Measurements from ENCODE around the gene WDFY2.

The WDFY2 gene

DNA sequence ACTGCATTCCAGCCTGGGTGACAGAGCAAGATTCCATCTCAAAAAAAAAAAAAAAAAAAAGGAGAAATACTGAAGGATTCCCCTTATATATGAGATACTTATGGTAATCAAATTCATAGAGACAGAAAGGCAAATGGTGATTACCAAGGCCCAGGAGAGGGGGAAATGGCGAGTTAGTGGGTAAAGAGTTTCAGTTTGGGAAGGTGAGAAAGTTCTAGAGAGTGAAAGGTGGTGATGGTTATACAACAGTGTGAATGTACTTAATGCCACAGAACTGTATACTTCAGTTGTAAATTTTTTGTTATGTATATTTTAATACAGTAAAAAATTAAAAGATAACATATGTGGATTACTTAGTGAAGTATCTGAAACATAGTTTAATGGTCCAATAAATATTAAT is 129.5 kb downstream of the WDFY2 start:
- no peak for DNase-seq

DNA sequence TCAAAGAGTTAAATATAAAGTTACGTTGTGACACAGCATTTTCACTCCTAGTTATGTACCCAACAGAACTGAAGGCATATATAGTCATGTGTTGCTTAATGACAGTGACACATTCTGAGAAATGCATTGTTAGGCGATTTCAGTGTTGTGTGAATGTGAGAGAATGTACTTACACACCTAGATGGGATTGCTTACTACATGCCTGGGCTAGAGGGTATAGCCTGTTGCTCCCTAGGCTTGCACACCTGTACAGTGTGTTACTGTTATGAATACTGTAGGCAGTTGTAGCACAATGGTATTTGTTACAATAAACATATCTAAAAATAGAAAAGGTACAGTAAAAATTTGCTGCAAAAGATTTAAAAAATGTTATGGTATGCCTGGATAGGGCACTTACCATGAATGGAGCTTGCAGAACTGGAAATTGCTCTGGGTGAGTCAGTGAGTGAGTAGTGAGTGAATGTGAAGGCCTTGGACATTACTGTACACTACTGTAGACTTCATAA is 130.5 kb downstream of the WDFY2 start:
- DNase-seq: no peak

DNA sequence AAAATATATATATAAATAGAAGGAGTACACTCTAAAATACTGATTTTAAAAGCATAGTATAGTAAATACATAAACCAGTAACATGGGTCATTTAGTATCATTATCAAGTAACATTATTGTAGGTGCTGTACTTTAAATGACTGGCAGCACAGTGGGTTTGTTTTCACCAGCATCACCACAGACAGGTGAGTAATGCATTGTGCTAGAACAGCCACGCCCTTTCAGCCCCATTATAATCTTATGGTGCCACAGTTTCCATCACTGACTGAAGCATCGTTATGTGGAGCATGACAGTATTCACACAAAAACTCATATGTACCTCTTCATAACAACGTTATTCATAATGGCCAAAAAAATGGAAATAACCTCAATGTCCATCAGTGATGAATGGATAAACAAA is 131.4 kb downstream of the WDFY2 start:
- DNase-seq: no peak

DNA sequence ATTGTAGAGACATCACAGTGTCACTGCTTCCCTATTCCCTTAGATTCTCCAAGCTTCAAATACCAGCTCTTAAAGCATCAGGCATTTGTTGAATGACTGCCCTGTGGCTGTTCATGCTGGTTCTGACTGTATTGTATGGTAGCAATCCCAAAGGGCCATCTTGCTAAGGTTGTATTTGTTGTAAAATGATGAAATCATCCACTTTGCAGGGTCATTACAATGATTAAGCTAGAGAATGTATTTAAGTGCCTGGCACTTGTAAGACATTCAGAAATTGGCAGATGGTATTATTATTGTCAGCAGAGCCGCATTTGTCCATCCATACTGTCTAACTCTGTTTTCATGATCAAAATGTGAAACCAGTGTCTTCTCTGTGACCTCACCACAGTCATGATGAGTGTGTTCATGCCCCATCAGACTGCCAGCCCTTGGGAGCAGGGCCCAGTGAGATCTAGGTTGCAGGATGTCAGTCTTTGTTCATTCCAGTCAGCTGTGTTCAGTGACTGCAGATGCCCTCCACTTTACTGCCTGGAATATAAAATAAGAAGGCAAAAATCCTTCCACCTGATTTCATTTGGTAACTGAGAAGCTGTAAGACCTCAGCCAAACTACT is 133.6 kb downstream of the WDFY2 start:
- DNase-seq: peak in 1 of 14 donors; percentile 20

DNA sequence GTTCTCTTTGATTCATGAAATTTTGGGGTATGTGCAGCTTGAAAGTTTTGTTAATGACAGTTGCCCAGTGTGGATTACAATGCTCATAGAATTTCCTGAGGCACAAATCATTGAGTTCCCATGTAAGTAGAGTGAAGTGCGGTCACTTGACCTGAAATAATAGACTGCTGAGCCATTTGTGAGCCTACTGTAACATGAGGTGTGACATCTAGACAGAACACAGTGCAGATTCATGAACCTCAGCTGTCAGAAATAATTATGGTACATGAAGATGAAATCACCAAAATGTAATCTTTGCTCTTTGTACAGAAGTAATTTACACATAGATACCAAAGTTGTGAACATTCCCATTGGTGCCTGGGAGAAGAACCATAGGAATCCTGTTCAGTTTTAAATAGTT is 135.1 kb downstream of the WDFY2 start:
- no peak for DNase-seq

DNA sequence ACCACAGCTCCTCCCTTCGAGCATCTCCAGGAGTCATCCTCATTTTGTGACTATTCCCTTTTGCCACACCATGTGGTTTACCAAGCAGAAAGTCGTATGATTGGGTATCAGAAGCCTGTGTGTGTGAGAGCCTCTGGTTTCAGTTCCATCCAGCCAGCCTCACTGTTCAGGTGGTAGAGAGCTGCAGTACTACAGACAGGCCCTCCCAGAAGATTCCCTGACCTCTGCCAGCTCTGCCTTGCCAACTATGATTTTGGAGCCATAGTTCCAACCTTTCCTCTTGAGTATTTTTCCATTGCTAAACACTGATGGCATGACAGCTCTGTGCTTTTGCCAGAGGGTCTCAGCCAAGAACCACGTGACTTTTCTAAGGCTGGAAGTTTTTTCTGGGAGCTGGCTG is 137.2 kb downstream of the WDFY2 start:
- peak in 6 of 14 donors; percentile 20 to 45 (median 33) for DNase-seq

DNA sequence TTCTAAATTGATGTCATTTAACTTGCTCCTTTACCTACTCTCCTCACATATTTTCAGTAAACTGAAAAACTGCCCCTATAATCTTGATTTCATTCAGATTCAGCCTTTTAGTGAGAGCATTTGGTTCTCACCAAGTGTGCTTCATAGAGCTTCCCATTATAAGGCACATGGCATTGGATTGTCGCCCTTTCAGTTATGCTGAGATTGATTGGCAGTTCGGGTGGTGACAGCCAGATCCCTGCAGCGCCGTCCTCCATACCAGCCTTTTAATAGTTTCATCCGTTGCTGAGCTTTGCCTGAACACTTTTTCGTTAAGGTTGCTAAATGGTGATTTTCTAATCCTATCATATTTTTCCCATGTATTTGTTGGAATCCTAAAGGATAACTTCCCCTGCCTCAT is 139.3 kb downstream of the WDFY2 start:
- DNase-seq: no peak

DNA sequence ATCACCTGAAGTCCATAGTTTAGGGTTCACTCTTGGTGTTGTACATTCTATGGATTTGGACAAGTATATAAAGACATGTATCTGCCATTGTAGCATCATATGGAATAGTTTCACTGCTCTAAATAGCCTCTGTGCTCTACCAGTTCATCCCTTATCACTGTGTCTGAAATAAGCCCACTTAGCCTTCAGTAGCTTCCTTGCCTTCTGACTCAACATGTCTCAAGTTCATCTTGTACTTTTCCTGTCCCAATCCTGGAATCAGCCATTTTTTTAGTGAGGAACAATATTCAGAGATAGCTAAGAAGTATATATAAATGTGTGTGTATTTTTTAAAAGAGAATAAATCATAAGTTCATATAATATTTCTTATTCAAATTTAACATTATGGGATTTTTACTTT is 140.5 kb downstream of the WDFY2 start:
- no peak for DNase-seq

DNA sequence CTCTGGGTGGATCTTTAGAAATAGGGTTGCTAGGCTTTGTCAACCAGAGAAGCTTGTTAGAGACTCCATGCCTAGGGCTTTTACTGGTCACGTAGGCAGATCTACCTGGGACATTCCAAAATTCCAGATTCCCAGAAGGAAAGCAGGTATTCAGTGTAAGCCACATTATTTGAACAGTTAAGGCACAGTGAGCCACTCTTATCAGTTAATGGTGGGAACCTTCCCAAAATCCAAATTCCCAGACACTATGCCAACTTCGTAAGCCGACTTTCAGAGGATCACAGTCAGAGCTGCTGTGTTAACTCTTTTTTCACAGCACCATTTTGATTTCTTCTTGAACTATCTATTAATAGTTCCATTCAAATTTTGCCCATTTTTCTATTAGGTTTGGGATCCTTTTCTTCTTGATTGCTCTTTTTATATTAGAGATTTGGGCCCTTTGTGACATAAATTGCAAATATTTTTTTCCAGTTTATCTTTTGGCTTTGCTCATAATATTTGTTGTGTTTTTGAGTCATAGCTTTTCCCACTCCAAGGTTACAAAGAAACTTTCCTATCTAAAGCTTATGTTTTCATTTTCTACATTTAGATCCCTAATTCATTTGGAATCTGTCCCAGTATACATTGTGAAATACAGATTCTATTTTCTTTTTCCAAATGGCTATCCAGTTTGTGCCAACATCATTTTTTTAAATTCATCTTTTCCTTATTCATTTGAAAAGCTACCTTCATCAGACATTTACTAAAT is 142.4 kb downstream of the WDFY2 start:
- no peak for DNase-seq

DNA sequence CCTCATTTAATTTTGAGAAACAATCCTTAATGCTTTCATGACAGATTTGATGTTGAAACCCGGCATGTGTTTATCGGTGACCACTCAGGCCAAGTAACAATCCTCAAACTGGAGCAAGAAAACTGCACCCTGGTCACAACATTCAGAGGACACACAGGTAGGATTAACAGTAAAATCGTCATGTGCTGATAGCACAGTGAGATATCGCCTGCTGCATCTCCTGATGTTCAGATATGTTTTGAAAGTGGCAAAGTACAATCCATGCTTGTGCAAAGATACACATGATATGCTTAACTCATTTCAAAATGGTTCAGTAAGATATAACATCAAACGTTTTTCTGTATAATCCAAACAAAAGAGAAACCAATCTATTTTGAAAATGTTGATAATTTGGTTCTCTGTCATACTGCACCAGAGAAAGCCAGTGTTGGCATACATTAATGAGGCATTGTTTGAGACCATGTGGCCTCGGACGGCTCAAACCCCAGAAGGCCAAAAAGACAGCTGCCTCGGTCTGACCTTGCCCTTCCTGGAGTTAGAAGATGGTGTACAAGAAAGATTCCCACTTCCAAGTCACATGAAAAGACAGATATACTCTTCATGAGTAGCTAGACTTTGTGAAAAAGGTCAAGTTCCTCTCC is 143.5 kb downstream of the WDFY2 start:
- DNase-seq: peak in 1 of 14 donors; percentile 12

DNA sequence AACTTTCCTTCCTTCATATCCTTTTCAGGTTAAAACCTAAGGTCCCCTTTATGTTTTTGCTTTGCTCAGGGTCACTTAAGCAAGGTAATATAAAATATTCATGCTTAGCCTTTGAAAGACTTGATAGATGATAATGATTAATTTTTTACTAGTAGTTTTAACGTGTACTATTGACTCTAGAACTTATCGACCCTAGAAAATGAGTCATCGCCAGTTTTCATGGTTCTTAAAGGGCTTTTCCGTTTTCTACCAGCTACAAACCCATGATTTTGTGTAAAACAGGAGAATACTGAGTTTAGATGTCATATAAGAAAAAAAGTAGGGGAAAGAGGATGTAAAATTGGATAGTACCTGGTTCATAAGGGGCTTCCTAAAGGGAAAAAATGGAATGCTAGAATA is 144.0 kb downstream of the WDFY2 start:
- no peak for DNase-seq

DNA sequence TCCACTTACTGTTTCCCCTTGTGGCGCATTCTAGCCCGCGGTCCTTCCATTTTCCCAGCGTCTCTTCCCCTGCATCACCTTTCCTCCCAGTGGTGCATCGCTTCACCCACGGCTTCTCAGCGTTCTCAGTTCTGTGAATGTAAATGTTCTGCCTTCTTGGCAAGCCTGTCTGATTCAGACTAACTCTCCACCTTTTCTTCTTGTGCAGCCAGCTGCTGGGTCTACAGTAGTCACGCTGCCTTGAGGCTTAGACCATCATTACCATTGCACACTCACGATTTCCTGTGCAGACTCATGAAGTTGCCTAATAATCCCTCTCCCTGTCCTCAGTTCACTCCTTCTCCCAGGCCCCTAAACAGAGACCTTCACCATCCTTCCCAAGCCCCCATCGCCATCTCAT is 144.7 kb downstream of the WDFY2 start:
- no peak for DNase-seq

DNA sequence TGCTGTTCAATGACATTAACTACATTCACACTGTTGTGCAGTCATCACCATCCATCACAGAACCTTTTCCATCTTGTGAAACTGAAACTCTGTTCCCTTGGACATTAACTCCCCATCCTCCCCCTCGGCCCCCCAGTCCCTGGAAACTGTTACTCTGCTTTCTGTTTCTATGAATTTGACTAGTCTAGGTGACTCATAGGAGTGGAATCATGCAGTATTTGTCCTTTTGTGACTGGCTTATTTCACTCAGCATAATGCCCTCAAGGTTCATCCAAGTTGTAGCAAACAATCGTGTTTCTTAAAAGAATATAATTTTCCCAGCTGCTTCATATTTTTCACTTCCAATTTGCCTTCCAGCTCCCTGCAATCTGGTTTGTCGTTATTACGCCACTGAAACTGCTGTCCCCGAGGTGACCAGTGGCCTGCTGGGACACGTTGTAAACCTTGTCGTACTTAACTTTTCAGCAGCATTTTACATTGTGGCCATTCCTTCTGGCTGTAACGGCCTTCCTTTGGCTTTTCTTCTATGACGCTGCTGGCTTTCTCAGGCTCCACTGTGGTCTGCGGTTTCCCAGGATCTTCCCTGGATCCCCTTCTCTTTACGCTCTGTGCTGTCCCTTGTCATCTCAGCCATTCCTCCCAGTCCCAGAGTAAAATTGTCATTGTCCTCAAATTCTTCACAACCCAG is 145.7 kb downstream of the WDFY2 start:
- DNase-seq: peak in 1 of 14 donors; percentile 54

DNA sequence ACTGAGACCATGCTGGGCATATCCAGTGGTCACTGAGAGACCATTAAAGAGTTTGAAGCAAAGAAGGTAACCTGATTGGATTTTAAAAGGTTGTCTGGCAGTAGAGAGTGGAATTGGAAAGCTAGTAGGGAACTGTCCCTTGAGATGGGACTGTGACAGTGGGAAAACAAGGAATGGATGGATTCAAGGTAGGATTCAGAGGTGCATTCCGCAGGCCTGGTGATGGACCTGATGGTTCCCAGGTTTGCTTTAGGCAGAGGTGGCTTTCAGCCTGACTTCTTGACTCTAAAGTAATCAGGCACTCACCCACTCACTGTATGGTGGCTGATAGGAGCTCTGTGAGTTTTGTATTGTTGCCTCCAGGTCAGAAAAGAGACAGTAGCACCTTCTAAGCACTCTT is 146.7 kb downstream of the WDFY2 start:
- DNase-seq: no peak

DNA sequence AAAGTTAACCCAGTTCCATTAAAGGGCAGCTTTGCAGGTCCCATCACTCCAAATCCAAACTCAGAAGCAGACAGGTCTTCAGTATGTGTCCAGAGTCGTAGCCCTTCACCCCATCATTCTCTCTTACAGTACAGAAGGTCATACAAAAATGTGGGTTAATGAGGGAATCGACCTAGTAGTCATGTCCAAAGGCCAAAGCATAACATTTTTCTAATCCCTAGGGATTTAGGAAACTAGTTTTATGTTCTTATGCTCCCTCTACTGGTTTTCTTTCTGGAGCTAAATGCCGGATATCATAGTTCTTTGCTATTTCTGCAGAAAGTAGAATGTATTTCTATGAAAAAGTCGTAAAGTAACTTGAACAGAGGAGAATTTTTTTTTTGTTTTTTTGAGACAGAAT is 147.5 kb downstream of the WDFY2 start:
- no peak for DNase-seq

DNA sequence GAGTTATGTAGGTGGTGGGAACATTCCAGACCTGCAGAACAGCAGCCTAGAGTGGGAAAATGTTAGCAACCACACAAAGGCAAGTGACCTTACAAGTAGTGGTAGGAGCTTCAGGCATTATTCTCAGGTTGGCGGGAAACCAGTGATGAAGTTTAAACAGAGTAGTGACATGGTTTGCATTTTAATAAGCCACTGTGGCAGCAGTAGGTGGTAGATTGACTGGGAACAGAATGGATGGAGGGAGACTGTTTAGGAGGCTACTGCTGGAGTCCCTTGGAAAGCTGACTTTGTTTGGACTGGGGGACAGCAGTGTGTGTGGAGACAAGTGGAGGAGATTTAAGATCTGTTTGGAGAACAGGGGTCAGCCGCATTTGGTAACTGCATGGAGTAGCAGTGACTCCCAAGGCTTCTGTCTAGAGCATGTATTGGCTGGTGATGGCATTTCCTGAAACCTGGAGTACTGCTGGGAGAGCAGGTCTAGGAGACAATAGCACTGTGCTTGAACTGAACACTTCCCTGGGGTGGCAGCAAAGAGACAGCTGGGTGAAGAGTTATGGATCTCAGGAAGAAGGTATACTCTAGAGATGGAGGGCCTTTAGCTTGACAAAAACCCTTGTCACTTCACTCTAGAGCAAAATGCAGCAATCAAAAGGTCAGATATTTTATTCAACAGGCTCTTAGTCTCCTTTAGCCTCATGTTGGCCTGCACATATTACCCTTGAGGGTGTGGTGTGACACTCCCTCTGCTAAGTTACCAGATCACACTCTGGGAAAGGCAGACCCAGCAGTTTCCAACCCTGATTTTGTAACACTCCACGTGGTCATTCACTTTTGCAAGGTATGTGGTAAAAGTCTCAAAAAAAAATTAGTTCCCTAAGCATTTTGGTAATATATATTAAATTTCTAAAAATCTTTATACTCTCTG is 149.4 kb downstream of the WDFY2 start:
- no peak for DNase-seq

DNA sequence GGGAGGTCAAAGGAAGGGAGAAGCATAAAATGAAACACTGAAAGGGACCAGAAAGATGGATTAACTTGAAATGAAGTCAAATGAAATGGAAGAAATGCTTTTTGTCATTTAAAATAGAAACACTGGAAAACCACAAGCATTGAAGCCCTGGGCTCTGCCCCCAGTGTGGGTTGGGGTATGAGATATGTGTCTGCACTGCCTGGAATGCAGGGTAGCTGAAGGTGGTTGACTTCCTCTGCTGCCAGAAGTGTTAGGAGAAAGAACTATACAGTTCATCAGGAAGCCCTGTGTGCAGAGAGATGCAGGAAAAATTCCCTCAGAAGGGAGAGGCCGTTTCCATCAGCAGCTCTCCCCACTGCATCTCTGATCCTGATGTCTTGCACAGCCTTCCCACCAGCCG is 150.5 kb downstream of the WDFY2 start:
- DNase-seq: no peak

DNA sequence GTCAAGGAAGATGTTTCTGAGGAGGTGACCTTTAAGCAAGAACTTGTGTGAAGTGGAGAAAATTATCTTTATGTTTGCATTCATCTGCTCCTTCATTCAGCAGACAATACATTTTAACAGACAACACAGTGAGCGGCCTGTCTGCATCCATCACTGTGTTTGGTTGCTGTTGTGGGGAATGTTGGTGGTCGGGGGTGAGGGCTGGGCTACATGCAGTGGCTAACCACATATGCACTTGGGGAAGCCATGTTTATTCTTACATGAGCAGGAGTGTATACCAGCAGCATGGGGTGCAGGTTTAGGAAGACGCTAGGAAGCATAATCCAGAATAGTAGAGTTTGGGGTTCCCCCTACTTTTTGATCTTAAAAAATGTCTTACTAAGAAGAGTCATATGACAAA is 153.3 kb downstream of the WDFY2 start:
- no peak for DNase-seq

DNA sequence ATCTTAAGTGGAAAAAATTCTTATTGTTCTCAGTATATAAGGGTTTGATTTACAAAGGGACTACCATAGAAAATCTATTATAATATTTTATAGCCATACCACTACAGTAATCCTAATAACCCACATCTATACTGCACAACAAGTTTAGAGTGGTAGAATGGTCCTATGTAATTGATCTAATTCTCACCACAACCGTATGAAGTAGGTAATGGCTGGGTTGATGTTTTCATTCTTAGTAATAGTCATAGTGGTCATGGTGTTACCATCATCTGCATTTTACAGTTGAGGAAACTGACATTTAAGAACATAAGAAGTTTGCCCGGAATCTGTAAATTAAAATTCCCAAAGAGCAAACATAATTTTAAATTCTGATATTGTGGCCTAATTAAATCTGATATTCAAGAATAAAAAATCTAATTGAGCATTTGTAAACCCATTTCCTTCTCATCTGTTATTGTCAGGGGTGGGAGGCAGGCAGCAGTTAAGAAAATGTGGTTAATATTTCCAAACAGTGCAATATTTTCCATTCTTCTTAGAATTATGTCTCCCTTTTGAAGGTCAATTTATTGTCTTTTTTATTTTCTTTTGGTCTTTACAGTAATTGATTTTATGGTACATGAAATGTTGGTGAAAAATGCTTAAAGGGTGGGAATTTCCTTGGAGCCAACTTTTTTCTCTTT is 154.1 kb downstream of the WDFY2 start:
- no peak for DNase-seq

DNA sequence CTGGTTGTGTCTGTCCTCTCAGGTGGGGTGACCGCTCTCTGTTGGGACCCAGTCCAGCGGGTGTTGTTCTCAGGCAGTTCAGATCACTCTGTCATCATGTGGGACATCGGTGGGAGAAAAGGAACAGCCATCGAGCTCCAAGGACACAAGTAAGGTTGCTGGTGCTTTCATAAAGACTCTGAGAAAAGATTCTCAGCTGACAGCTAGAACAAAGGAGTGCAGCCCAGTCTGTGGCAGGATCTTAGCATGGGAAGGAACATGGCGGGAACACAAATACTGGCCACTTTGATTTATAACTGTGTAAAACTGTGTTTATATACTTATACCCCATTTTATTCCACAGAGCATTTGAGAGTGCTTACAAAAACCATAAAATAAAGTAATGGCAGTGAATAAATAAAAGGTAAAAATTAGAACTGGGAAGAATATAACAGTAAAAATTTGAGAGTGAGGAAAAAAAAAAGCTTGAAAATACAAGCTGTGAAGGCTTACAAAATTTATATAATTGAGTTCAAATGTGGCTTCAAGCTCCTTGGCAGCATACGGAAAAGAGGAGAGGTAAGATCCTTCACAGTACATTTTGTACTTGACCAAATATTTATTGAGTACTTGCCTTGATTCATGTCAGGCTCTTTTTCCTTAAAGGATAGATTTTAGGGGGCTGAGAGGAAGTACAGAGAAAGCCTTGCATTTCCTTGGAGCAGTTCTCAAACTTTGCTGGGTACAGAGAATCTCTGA is 154.9 kb downstream of the WDFY2 start:
- DNase-seq: no peak

DNA sequence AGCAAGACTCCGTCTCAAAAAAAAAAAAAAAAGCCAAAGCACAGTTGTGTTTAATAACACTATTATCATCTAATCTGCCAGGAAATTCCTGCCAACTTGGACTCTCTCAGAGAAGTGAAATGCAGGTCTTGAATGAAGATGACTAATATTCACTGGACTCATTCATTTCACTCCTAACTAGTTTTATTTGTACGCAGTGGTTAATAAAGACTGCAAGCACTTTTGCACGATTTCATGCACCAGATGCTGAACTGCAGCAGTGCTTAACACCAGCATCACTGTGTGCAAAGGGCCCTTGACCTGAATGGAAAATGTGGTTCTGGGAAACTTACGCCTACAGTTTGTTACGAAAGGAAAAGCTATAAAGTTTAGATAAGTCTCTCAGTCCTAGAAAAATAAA is 156.4 kb downstream of the WDFY2 start:
- no peak for DNase-seq
